SHP77 treated with DMSO at 0.1 percent for 48 hours (cell line): ENCODE results near the gene CRABP2.

ENCODE experiments used
- DNase-seq: peaks from one replicate; lab custom pipeline; 2025; lab: John Stamatoyannopoulos, UW

Gene CRABP2

GRCh38 chr1:156708218-156708661 lies 2.9 kb upstream of the CRABP2 start:
- DNase-seq, result no peak

- DNase-seq, result no peak
Observed at GRCh38 chr1:156707417-156708217, 2.2 kb upstream of the CRABP2 start.

- DNase-seq, result no peak
Observed at GRCh38 chr1:156706657-156707416, 1.5 kb upstream of the CRABP2 start.

GRCh38 chr1:156705918-156706656 lies 704 bp upstream of the CRABP2 start:
- DNase-seq, result no peak

GRCh38 chr1:156704930-156705320 lies 458 bp downstream of the CRABP2 start:
- DNase-seq, result no peak

GRCh38 chr1:156704166-156704711 lies 1.1 kb downstream of the CRABP2 start:
- DNase-seq, result no peak

- DNase-seq, result no peak
Observed at GRCh38 chr1:156703741-156704140, 1.6 kb downstream of the CRABP2 start.

GRCh38 chr1:156703336-156703735 lies 2.0 kb downstream of the CRABP2 start:
- DNase-seq, result no peak

- no peak for DNase-seq
Observed at GRCh38 chr1:156700736-156701531, 4.4 kb downstream of the CRABP2 start.

- DNase-seq, result no peak
Observed at GRCh38 chr1:156698995-156699394, 6.4 kb downstream of the CRABP2 start.

GRCh38 chr1:156697481-156697880 lies 7.9 kb downstream of the CRABP2 start:
- DNase-seq, result no peak

GRCh38 chr1:156696755-156697154 lies 8.6 kb downstream of the CRABP2 start:
- DNase-seq, result no peak

GRCh38 chr1:156694690-156694962 lies 10.8 kb downstream of the CRABP2 start:
- DNase-seq, result no peak

- DNase-seq, result no peak
Observed at GRCh38 chr1:156693848-156694689, 11.3 kb downstream of the CRABP2 start.

GRCh38 chr1:156692925-156693847 lies 12.2 kb downstream of the CRABP2 start:
- DNase-seq, result no peak

GRCh38 chr1:156692441-156692924 lies 12.9 kb downstream of the CRABP2 start:
- no peak for DNase-seq

- no peak for DNase-seq
Observed at GRCh38 chr1:156691665-156692440, 13.5 kb downstream of the CRABP2 start.

GRCh38 chr1:156691191-156691590 lies 14.2 kb downstream of the CRABP2 start:
- no peak for DNase-seq

GRCh38 chr1:156690675-156691036 lies 14.7 kb downstream of the CRABP2 start:
- DNase-seq, result no peak
